Measurements from ENCODE around the gene TIMM50. TPM values are rescaled to one million over a fixed set of nuclear protein-coding genes. Genes with fewer than 3 reads are reported as not detected.

The TIMM50 gene
- total RNA-seq, 1 experiment from 2014 or later, result 97.2 TPM

DNA sequence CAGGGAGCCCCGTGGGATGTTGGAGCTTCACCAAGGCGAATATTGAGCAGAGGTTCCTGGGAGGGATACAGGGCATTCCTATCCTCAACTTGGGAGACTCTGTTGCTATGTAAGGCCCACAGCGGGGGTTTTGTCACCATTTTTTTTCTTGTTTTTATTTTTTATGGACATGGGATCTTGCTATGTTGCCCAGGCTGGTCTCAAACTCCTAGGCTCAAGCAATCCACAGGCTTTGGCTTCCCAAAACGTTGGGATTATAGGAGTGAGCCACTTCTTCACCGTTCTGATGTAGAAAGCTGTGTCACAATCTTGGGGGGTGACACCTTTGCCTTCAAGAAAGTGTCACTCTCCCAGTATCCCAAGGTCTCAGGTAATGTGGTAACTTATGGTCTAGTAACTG is 20.7 kb downstream of the TIMM50 start:
- H3K4me3 ChIP-seq (ENCODE audit: low read length), result no peak overlapping the region
- H4K20me1 ChIP-seq (ENCODE audit: low read length), result no peaks in the 10 kb centered on the region
- ChIA-PET CTCF (no interaction called here), POLR2A (ENCODE audit: unreplicated experiment) (no interaction called here)
- no peak overlapping the region for H3K9ac ChIP-seq (ENCODE audit: low read length)
- H3K27me3 ChIP-seq (ENCODE audit: low read length), result no peaks in the 10 kb centered on the region
- H2AFZ ChIP-seq (ENCODE audit: low read length), result no peak overlapping the region
- ATAC-seq, result no peak
- no peaks in the 10 kb centered on the region for H3K9me3 ChIP-seq (ENCODE audit: low read length)
- H3K36me3 ChIP-seq (ENCODE audit: low read depth, low read length), result no peaks in the 10 kb centered on the region
- H3K4me1 ChIP-seq (ENCODE audit: insufficient read depth, low read length), result peaks cover 7% of the 10 kb centered on the region
- no peak overlapping the region for H3K27ac ChIP-seq (ENCODE audit: low read length)
- intact Hi-C loops (cut with micrococcal nuclease), result no loop called here
- H3K79me2 ChIP-seq (ENCODE audit: low read length), result no peaks in the 10 kb centered on the region
- H3K4me2 ChIP-seq (ENCODE audit: low read length), result no peak overlapping the region
- BruUV-seq (replicated peaks), result no TSS peak
- TF ChIP-seq, protein P1, sequence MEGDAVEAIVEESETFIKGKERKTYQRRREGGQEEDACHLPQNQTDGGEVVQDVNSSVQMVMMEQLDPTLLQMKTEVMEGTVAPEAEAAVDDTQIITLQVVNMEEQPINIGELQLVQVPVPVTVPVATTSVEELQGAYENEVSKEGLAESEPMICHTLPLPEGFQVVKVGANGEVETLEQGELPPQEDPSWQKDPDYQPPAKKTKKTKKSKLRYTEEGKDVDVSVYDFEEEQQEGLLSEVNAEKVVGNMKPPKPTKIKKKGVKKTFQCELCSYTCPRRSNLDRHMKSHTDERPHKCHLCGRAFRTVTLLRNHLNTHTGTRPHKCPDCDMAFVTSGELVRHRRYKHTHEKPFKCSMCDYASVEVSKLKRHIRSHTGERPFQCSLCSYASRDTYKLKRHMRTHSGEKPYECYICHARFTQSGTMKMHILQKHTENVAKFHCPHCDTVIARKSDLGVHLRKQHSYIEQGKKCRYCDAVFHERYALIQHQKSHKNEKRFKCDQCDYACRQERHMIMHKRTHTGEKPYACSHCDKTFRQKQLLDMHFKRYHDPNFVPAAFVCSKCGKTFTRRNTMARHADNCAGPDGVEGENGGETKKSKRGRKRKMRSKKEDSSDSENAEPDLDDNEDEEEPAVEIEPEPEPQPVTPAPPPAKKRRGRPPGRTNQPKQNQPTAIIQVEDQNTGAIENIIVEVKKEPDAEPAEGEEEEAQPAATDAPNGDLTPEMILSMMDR (conservative IDR thresholded peaks at IDR 0.05; ENCODE audit: low read depth, low read length), result no peak
- no peak for TF ChIP-seq EZH2 (IDR thresholded peaks at IDR 0.05; ENCODE audit: low read length, unreplicated experiment)
- no peak for TF ChIP-seq EZH2phosphoT487 (IDR thresholded peaks at IDR 0.05; ENCODE audit: borderline replicate concordance, low read length)
- H3K9me2 ChIP-seq (replicated peaks; ENCODE audit: low read length), result no peaks in the 10 kb centered on the region
- no peaks in the 10 kb centered on the region for H3F3A ChIP-seq (ENCODE audit: low read length, unreplicated experiment)
- no peak for DNase-seq

DNA sequence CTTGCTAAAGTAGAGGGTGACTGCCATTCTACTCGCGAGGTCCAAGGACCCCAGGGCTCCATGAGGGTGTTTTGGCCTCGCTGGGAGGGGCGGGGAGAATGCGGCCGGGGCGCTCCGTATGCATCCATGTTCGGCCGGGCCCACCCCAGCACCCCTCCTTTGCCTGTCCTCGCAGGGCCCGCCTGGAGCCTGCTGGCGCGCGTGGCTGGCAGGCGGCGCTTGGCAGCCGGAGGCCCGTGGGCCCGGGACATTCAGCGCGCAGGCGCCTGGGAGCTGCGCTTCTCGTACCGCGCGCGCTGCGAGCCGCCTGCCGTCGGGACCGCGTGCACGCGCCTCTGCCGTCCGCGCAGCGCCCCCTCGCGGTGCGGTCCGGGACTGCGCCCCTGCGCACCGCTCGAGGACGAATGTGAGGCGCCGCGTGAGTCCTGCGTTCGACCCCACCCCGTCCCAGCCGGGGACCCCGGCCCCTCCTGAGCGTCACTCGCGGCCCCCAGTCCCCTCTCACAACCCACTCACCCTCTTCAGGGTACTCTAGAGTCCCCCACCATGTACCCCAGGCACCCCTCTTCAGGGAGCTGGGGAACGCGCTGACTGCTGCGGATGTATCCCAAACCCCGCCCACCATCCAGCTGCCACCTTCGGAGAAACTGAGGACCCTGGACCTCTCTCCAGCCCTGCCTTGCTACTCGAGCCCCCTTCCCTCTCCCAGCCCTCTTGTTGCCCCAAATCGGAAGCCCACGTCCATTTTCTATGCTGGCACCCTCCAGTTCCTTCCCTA is 22.2 kb downstream of the TIMM50 start:
- Histone ChIP-seq H4K20me1 (ENCODE audit: low read length) (no peaks in the 10 kb centered on the region), H3K36me3 (ENCODE audit: low read depth, low read length) (no peaks in the 10 kb centered on the region), H3K4me3 (ENCODE audit: low read length) (no peak overlapping the region), H3K4me1 (ENCODE audit: insufficient read depth, low read length) (peaks cover 11% of the 10 kb centered on the region), H3K4me2 (ENCODE audit: low read length) (no peak overlapping the region), H2AFZ (ENCODE audit: low read length) (no peak overlapping the region), H3K9me2 (replicated peaks; ENCODE audit: low read length) (no peaks in the 10 kb centered on the region), H3K27me3 (ENCODE audit: low read length) (no peaks in the 10 kb centered on the region), H3K79me2 (ENCODE audit: low read length) (0 out of 2 replicates have a peak, but pooled peaks cover 4% of the 10 kb centered on the region), H3K27ac (ENCODE audit: low read length) (no peak overlapping the region), H3K9ac (ENCODE audit: low read length) (no peak overlapping the region), H3F3A (ENCODE audit: low read length, unreplicated experiment) (no peaks in the 10 kb centered on the region), H3K9me3 (ENCODE audit: low read length) (no peaks in the 10 kb centered on the region)
- no peak for DNase-seq
- POLR2A ChIA-PET (ENCODE audit: unreplicated experiment), result no interaction called here
- intact Hi-C loops (cut with micrococcal nuclease), result no loop called here
- BruUV-seq (replicated peaks), result no TSS peak
- CTCF ChIA-PET, result interaction anchor here (0.5 kb wide), 1 partner anchor 26 kb away, joined by 4 read pairs; no protein-coding TSS in a partner anchor
- TF ChIP-seq EZH2phosphoT487 (IDR thresholded peaks at IDR 0.05; ENCODE audit: borderline replicate concordance, low read length), result no peak
- TF ChIP-seq, protein P1 (conservative IDR thresholded peaks at IDR 0.05; ENCODE audit: low read depth, low read length), result peak; percentile 50
- ATAC-seq, result no peak

DNA sequence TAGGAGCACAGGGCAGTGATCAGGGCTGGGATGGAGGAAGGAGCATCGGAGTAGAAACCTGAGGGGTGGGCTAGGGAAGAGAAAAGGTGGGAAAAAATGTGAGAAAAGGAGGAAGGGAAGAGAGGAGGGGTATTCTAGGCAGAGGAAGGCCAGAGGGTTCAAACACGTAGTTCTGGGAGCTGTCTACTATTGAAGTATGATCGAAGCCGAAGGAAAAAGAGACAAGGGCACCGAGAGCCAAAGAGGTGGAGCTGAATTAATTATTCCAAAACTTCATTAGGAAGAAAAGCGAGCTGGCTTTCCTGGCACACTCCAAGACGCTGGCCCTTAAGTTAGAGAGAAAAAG is 25.9 kb downstream of the TIMM50 start:
- ATAC-seq, result no peak
- peak overlapping the region; percentile 90 for H3K4me2 ChIP-seq (ENCODE audit: low read length)
- no peak overlapping the region for H3K27ac ChIP-seq (ENCODE audit: low read length)
- H3K27me3 ChIP-seq (ENCODE audit: low read length), result no peaks in the 10 kb centered on the region
- 0 out of 2 replicates have a peak, but pooled peaks cover 6% of the 10 kb centered on the region for H3K79me2 ChIP-seq (ENCODE audit: low read length)
- no peak overlapping the region for H3K9ac ChIP-seq (ENCODE audit: low read length)
- CTCF ChIA-PET, result interaction anchor here (0.8 kb wide), 1 partner anchor 30 kb away, joined by 3 read pairs; no protein-coding TSS in a partner anchor
- intact Hi-C loops (cut with micrococcal nuclease), result no loop called here
- TF ChIP-seq EZH2phosphoT487 (IDR thresholded peaks at IDR 0.05; ENCODE audit: borderline replicate concordance, low read length) (no peak), EZH2 (IDR thresholded peaks at IDR 0.05; ENCODE audit: low read length, unreplicated experiment) (no peak)
- TF ChIP-seq, protein P1 (conservative IDR thresholded peaks at IDR 0.05; ENCODE audit: low read depth, low read length), result no peak
- H3F3A ChIP-seq (ENCODE audit: low read length, unreplicated experiment), result no peaks in the 10 kb centered on the region
- BruUV-seq (replicated peaks), result no TSS peak
- peak overlapping the region; percentile 63 for H2AFZ ChIP-seq (ENCODE audit: low read length)
- no peaks in the 10 kb centered on the region for H4K20me1 ChIP-seq (ENCODE audit: low read length)
- no peaks in the 10 kb centered on the region for H3K9me2 ChIP-seq (replicated peaks; ENCODE audit: low read length)
- H3K9me3 ChIP-seq (ENCODE audit: low read length), result no peaks in the 10 kb centered on the region
- H3K4me1 ChIP-seq (ENCODE audit: insufficient read depth, low read length), result peaks cover 9% of the 10 kb centered on the region; the same call in 1 of the 2 replicates
- H3K4me3 ChIP-seq (ENCODE audit: low read length), result peak overlapping the region; percentile 80; the same call in 1 of the 2 replicates
- POLR2A ChIA-PET (ENCODE audit: unreplicated experiment), result interaction anchor here (0.6 kb wide), 1 partner anchor 100 kb away, joined by 3 read pairs; the partner anchor contains the start of gene ZFP36
- H3K36me3 ChIP-seq (ENCODE audit: low read depth, low read length), result no peaks in the 10 kb centered on the region
- DNase-seq, result no peak
